ENCODE results near the gene PIGZ. TPM values are rescaled to one million over a fixed set of nuclear protein-coding genes. Genes with fewer than 3 reads are reported as not detected.

Gene PIGZ
- total RNA-seq, 1 donor from 2014 or later = 4.6 TPM

DNA sequence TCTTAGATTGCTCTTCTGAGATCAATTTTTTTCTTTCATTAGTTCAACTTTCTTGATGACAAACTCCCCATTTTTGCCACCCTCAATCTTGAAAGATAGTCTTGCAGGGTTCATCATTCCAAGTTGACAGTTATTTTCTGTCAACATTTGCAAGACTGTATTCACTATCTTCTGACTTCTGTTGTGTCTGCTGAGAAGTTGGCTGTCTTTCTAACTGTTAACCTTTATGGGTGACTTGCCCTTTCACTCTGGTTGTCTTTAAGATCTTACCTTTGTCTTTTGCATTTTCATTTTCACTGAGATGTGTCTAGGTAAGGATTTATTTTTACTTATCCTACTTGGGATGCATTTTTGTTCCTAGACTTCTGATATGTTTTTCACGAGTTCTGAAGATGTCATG lies 14.6 kb upstream of the PIGZ start:
- Histone ChIP-seq H3K36me3 (no peaks in the 10 kb centered on the region), H3K4me1 (no peaks in the 10 kb centered on the region), H3K9me3 (peaks cover 7% of the 10 kb centered on the region), H3K27me3 (ENCODE audit: low read depth) (peaks cover 15% of the 10 kb centered on the region), H3K27ac (no peak overlapping the region), H3K4me3 (no peak overlapping the region)
- intact Hi-C loops (cut with DNase I) = no loop called here
- no peak for ATAC-seq
- DNase-seq = no peak
- TF ChIP-seq, protein P1, sequence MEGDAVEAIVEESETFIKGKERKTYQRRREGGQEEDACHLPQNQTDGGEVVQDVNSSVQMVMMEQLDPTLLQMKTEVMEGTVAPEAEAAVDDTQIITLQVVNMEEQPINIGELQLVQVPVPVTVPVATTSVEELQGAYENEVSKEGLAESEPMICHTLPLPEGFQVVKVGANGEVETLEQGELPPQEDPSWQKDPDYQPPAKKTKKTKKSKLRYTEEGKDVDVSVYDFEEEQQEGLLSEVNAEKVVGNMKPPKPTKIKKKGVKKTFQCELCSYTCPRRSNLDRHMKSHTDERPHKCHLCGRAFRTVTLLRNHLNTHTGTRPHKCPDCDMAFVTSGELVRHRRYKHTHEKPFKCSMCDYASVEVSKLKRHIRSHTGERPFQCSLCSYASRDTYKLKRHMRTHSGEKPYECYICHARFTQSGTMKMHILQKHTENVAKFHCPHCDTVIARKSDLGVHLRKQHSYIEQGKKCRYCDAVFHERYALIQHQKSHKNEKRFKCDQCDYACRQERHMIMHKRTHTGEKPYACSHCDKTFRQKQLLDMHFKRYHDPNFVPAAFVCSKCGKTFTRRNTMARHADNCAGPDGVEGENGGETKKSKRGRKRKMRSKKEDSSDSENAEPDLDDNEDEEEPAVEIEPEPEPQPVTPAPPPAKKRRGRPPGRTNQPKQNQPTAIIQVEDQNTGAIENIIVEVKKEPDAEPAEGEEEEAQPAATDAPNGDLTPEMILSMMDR (IDR thresholded peaks at IDR 0.05) = no peak

DNA sequence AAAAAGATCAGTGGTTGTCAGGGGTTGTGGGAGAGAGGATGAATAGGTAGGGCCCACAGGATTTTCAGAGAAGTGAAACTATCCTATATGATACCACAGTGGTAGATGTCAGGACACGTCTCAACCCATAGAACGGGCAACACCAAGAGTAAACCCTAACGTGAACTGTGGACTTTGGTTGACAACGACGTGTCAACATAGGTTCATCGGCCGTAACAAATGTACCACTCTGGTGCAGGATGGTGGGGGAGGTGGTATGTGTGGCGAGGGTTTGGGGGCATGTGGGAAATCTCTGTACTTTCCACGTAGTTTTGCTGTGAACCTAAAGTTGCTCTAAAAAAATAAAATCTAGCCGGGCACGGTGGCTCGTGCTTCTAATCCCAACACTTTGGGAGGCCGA lies 13.0 kb upstream of the PIGZ start:
- H3K36me3 ChIP-seq = no peaks in the 10 kb centered on the region
- intact Hi-C loops (cut with DNase I) = no loop called here
- no peak overlapping the region for H3K27ac ChIP-seq
- DNase-seq = no peak
- ATAC-seq = no peak
- H3K9me3 ChIP-seq = peaks cover 7% of the 10 kb centered on the region
- peaks cover 7% of the 10 kb centered on the region for H3K27me3 ChIP-seq (ENCODE audit: low read depth)
- TF ChIP-seq, protein P1 (IDR thresholded peaks at IDR 0.05) = no peak
- no peak overlapping the region for H3K4me3 ChIP-seq
- no peaks in the 10 kb centered on the region for H3K4me1 ChIP-seq

DNA sequence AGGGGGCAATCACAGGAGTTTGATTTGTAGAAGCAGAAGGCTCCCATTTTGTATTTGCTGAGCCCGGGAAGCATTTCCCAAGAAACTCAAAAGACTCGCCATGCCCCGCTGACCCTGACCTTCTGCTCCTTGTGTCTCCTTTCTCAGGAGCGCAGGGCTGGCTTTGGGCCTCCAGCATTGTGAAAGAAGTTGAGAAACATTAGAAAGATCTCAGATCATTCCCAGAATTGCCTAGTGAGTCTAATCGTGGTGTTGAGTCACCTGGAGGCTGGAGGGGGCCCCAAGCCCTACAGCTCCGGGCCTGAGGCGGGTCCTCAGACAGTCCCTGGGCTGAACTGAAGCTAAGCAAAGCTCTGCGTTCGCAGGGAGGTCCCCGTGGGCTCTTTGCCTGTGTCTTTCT lies 10.9 kb upstream of the PIGZ start:
- TF ChIP-seq, protein P1 (IDR thresholded peaks at IDR 0.05) = no peak
- ATAC-seq = no peak
- Histone ChIP-seq H3K4me3 (no peak overlapping the region), H3K4me1 (no peaks in the 10 kb centered on the region), H3K27me3 (ENCODE audit: low read depth) (no peaks in the 10 kb centered on the region), H3K36me3 (no peaks in the 10 kb centered on the region), H3K27ac (no peak overlapping the region), H3K9me3 (peaks cover 7% of the 10 kb centered on the region)
- no peak for DNase-seq
- intact Hi-C loops (cut with DNase I) = no loop called here

DNA sequence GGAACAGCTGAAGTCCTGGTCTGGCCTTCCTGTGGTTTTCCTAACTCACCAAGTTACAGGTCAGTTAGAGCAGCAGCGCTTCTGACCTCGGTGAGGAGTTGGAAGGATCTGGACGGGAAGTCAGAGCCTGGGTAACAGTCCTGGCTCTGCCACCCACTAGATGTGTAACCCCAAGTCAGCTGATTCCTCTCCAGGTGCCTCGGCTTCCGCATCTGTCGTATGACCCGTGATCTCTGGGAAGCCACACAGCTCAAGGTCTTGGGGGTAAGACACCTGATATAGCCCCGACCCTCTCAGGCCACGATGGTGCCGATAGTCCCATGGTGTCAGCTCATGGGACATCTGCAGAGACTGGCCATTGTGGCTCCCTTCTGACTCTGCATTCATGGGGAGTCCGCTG lies 8.3 kb upstream of the PIGZ start:
- ATAC-seq (no peak), DNase-seq (no peak)
- Histone ChIP-seq H3K27me3 (ENCODE audit: low read depth) (no peaks in the 10 kb centered on the region), H3K36me3 (no peaks in the 10 kb centered on the region), H3K4me3 (no peak overlapping the region), H3K4me1 (no peaks in the 10 kb centered on the region), H3K27ac (no peak overlapping the region), H3K9me3 (no peaks in the 10 kb centered on the region)
- TF ChIP-seq, protein P1 (IDR thresholded peaks at IDR 0.05) = no peak
- intact Hi-C loops (cut with DNase I) = no loop called here

DNA sequence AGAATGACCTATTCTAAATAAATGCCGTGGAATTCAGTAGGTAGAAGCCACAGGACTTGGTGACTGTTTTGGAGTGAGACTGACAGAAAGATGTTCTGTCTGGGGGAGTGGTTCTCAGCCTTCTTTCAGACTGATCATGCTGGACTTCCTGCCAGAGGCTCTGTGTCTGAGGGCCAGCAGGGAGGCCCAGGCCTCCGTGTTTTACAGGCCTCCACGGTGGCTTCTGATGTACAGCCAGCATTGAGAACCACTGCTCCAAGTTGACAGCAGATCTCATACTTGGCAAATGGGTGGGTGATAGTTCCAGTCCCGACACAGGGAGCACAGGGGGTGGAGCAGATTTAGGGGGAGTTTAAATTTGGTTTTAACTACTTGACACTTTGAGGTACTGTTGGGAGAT lies 6.7 kb upstream of the PIGZ start:
- intact Hi-C loops (cut with DNase I) = no loop called here

More for the DNA sequence above, 6.7 kb upstream of the PIGZ start:
- Histone ChIP-seq H3K9me3 (no peaks in the 10 kb centered on the region), H3K27ac (no peak overlapping the region), H3K4me1 (no peaks in the 10 kb centered on the region), H3K36me3 (no peaks in the 10 kb centered on the region), H3K27me3 (ENCODE audit: low read depth) (no peaks in the 10 kb centered on the region), H3K4me3 (no peak overlapping the region)
- no peak for DNase-seq
- TF ChIP-seq, protein P1 (IDR thresholded peaks at IDR 0.05) = no peak
- no peak for ATAC-seq

Data from lower lobe of right lung (tissue), 2 donors.